HL-60 (cell line): Measurements from ENCODE around the gene USH1C.

Experiments used
- DNase-seq, 2 experiments: peaks; one replicate each; pipeline ENCODE4 v3.0.0-alpha.2; 2010 to 2020; ENCODE audit warnings: low read depth in 1 of 2, low spot score in 1 of 2
- H3K27ac ChIP-seq: fragments of 250-450 bp; sonication (Bioruptor Pico); replicated peaks from 2 replicates; pipeline ENCODE4 v1.5.1; 2020; ENCODE audit warnings: mild to moderate bottlenecking, moderate library complexity
- H3K27me3 ChIP-seq: fragments of 250-450 bp; sonication (Bioruptor Pico); 2 replicates; pipeline ENCODE4 v1.5.1; 2021; ENCODE audit warnings: mild to moderate bottlenecking, moderate library complexity; ENCODE audit not compliant: insufficient read depth, poor library complexity, severe bottlenecking
- H3K4me3 ChIP-seq: replicated peaks from 2 replicates; pipeline ENCODE4 v1.5.1; 2011; ENCODE audit warnings: mild to moderate bottlenecking, control low read depth, low read length; ENCODE audit not compliant: insufficient read depth
- GABPA ChIP-seq: IDR thresholded peaks from 2 replicates; pipeline ENCODE4 v1.6.1; 2012; ENCODE audit warnings: low read depth
- POLR2AphosphoS5 ChIP-seq: IDR thresholded peaks from 2 replicates; pipeline ENCODE4 v1.6.1; 2012; ENCODE audit warnings: low read depth
- SPI1 ChIP-seq: IDR thresholded peaks from 2 replicates; pipeline ENCODE4 v1.6.1; 2012; ENCODE audit warnings: low read depth, mild to moderate bottlenecking, borderline replicate concordance
- TF ChIP-seq, protein P1 (sequence below): IDR thresholded peaks from 2 replicates; pipeline ENCODE4 v1.6.1; 2012; ENCODE audit warnings: low read depth; ENCODE audit not compliant: insufficient replicate concordance
- TF ChIP-seq, protein P2 (sequence below): IDR thresholded peaks from one replicate; pipeline ENCODE4 v1.5.1; 2011; ENCODE audit warnings: low read length, control low read depth, inconsistent platforms; ENCODE audit not compliant: insufficient read depth

Gene USH1C

DNA sequence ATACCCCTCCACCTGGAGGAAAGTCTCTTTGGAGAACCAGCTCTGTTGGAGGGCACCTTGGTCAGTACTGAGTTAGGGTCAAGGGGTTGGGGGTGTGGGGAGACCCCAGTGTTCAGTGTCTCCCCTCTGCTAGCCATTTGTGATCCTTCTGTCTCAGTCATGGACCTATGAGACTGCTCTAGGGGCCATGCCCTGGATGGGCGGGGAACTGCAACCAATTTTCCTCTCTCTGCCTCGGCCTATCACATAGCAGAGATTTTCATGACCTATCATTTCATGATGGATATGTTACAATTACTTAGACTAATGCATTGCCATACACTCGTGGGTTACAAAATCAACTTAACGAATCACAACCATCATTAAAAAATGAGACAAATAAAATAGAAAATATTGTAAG is 10.3 kb upstream of the USH1C start:
- no peak for TF ChIP-seq GABPA
- TF ChIP-seq, protein P1, sequence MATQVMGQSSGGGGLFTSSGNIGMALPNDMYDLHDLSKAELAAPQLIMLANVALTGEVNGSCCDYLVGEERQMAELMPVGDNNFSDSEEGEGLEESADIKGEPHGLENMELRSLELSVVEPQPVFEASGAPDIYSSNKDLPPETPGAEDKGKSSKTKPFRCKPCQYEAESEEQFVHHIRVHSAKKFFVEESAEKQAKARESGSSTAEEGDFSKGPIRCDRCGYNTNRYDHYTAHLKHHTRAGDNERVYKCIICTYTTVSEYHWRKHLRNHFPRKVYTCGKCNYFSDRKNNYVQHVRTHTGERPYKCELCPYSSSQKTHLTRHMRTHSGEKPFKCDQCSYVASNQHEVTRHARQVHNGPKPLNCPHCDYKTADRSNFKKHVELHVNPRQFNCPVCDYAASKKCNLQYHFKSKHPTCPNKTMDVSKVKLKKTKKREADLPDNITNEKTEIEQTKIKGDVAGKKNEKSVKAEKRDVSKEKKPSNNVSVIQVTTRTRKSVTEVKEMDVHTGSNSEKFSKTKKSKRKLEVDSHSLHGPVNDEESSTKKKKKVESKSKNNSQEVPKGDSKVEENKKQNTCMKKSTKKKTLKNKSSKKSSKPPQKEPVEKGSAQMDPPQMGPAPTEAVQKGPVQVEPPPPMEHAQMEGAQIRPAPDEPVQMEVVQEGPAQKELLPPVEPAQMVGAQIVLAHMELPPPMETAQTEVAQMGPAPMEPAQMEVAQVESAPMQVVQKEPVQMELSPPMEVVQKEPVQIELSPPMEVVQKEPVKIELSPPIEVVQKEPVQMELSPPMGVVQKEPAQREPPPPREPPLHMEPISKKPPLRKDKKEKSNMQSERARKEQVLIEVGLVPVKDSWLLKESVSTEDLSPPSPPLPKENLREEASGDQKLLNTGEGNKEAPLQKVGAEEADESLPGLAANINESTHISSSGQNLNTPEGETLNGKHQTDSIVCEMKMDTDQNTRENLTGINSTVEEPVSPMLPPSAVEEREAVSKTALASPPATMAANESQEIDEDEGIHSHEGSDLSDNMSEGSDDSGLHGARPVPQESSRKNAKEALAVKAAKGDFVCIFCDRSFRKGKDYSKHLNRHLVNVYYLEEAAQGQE: no peak
- TF ChIP-seq POLR2AphosphoS5: no peak
- TF ChIP-seq, protein P2, sequence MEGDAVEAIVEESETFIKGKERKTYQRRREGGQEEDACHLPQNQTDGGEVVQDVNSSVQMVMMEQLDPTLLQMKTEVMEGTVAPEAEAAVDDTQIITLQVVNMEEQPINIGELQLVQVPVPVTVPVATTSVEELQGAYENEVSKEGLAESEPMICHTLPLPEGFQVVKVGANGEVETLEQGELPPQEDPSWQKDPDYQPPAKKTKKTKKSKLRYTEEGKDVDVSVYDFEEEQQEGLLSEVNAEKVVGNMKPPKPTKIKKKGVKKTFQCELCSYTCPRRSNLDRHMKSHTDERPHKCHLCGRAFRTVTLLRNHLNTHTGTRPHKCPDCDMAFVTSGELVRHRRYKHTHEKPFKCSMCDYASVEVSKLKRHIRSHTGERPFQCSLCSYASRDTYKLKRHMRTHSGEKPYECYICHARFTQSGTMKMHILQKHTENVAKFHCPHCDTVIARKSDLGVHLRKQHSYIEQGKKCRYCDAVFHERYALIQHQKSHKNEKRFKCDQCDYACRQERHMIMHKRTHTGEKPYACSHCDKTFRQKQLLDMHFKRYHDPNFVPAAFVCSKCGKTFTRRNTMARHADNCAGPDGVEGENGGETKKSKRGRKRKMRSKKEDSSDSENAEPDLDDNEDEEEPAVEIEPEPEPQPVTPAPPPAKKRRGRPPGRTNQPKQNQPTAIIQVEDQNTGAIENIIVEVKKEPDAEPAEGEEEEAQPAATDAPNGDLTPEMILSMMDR: no peak
- no peak for TF ChIP-seq SPI1
- DNase-seq: no peak
- H3K4me3 ChIP-seq: no peak overlapping the region

DNA sequence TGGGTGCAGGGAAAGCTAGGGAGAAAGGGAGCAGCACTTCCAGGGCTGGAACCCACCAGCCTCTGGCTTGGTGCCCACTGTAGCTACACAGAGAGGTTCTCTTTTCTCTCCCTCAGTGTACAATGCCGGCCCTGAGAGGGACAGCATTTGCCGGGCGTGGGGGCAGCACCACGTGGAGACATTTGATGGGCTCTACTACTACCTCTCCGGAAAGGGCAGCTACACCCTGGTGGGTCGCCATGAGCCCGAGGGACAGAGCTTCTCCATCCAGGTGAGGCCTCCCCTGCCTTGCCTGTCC is 9.0 kb upstream of the USH1C start:
- no peak for DNase-seq
- TF ChIP-seq POLR2AphosphoS5: no peak
- TF ChIP-seq, protein P2: no peak
- TF ChIP-seq GABPA: no peak
- TF ChIP-seq SPI1: no peak
- TF ChIP-seq, protein P1: no peak
- no peaks in the 10 kb centered on the region for H3K27me3 ChIP-seq
- H3K27ac ChIP-seq: no peak overlapping the region
- H3K4me3 ChIP-seq: no peak overlapping the region

More for the DNA sequence above, 10.3 kb upstream of the USH1C start:
- Histone ChIP-seq H3K27me3 (no peaks in the 10 kb centered on the region), H3K27ac (no peak overlapping the region)

DNA sequence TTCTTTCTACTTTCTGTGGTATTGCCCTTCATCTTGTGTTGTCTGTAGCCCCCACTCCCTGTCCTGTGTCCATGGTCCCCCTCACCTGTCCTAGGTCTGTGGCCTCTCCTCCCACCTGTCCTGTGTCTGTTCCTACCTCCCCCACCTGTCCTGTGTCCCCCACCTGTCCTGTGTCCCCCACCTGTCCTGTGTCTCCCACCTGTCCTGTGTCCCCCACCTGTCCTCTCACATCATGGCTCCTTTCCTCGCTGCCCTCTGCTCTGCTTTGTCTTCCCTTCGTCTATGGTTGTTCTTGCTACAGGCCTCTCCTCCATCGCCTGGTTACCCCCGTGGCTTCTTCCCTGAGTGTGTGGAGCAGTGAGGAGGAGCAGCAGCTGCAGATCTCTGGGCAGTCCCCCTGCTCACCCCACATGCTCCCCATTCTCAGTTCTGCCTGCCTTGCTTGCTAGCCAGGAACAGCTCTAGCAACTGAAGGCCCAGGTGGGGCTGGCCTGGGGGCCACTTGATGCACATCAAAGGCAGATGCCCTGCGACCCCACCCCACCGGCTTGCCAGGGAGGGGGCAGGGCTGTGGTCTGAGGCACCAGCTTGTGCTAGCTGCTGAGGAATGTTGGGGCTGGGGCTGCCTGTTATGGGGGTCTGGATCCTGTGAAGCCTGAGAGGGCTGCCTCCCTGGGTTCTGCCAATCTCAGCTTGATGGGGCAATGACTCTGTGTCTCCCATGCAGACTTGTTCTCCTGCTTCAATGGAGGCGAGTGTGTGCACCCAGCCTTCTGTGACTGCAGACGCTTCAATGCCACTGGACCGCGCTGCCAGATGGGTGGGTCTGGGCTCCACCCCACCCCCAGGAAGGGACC is 8.4 kb upstream of the USH1C start:
- H3K27ac ChIP-seq: no peak overlapping the region
- H3K27me3 ChIP-seq: no peaks in the 10 kb centered on the region

DNA sequence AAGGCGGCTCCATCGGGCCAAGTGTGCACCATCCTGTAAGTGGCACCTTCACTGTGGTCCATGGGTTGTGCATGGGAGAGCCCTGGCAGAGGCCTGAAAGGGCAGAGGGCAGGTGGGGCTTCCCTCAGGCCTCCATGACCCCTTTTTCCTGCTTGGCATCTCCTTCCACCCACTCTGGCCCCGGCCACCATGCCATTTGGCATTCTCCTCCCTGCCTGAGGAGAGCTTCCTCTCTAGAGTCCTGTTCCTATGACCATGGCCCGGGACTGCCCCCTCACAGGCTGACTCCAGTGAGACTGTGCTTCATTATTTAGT is 7.8 kb upstream of the USH1C start:
- H3K27ac ChIP-seq: no peak overlapping the region
- no peak for TF ChIP-seq GABPA
- TF ChIP-seq POLR2AphosphoS5: no peak
- no peak for TF ChIP-seq SPI1
- TF ChIP-seq, protein P1: no peak
- TF ChIP-seq, protein P2: no peak
- peaks cover under 1% of the 10 kb centered on the region for H3K27me3 ChIP-seq
- H3K4me3 ChIP-seq: no peak overlapping the region
- DNase-seq: no peak

More for the DNA sequence above, 8.4 kb upstream of the USH1C start:
- H3K4me3 ChIP-seq: no peak overlapping the region
- TF ChIP-seq POLR2AphosphoS5: no peak
- no peak for DNase-seq
